Measurements from ENCODE around the gene HES7.

DNA sequence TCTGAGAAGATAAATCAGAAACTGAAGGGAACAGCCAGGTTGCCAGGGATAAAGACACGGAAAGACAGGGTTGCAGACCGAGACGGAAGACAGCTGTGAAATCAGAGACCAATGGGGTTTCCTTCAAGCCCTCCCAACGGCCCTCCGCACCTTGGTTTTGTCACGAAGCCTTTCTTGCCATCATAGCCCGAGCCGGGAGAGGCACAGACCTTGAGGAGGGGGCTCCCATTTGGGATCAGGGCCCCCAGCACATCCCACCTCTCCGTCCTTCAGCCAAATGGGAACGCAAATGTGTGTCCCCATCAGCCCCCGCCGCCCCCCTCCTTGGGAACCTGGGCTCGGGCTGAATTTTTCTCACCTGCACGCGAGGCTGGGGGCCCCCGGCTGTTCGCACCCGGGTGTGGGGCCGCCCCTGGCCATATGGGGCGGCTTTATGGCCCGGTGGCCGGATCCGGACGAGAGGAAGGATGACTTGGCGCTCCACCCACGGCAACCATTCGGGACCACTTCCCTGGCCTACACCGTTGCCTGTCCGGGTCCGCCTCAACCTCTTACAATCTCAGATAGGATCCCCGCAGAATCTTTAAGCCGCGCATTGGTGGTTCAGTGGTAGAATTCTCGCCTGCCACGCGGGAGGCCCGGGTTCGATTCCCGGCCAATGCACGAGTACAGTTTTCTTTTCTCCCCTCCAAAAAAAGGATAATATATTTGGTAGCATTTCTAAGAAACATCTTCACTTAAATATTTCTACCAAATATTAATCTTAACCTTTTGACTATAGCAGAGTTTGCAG, 1.4 kb upstream of the HES7 start:
- TF ChIP-seq, protein P1, sequence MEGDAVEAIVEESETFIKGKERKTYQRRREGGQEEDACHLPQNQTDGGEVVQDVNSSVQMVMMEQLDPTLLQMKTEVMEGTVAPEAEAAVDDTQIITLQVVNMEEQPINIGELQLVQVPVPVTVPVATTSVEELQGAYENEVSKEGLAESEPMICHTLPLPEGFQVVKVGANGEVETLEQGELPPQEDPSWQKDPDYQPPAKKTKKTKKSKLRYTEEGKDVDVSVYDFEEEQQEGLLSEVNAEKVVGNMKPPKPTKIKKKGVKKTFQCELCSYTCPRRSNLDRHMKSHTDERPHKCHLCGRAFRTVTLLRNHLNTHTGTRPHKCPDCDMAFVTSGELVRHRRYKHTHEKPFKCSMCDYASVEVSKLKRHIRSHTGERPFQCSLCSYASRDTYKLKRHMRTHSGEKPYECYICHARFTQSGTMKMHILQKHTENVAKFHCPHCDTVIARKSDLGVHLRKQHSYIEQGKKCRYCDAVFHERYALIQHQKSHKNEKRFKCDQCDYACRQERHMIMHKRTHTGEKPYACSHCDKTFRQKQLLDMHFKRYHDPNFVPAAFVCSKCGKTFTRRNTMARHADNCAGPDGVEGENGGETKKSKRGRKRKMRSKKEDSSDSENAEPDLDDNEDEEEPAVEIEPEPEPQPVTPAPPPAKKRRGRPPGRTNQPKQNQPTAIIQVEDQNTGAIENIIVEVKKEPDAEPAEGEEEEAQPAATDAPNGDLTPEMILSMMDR (IDR thresholded peaks at IDR 0.05) = no peak
- TF ChIP-seq, protein P2, sequence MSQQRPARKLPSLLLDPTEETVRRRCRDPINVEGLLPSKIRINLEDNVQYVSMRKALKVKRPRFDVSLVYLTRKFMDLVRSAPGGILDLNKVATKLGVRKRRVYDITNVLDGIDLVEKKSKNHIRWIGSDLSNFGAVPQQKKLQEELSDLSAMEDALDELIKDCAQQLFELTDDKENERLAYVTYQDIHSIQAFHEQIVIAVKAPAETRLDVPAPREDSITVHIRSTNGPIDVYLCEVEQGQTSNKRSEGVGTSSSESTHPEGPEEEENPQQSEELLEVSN (IDR thresholded peaks at IDR 0.05; ENCODE audit: borderline replicate concordance, low read depth) = peak; percentile 44; the same call in 1 of the 2 replicates
- TF ChIP-seq EP300 (IDR thresholded peaks at IDR 0.05) = no peak; a peak in 1 of 5 replicates
- 0 out of 5 replicates have a peak, but pooled peaks of 1 of the 2 experiments have one; percentile 5 for TF ChIP-seq RAD21 (conservative IDR thresholded peaks at IDR 0.05 in 1 of 2, IDR thresholded peaks at IDR 0.05 in 1 of 2)
- TF ChIP-seq CBX2 (IDR thresholded peaks at IDR 0.05; ENCODE audit: borderline replicate concordance, low read depth) = no peak
- TF ChIP-seq POLR2A (IDR thresholded peaks at IDR 0.05; ENCODE audit: low read length) = no peak

Data from A549 (cell line).